ENCODE measurements around the gene ACER3. TPM values are rescaled to one million over a fixed set of nuclear protein-coding genes. Genes with fewer than 3 reads are reported as not detected.
"Not testable (repeated sequence)": the region's sequence is repeated elsewhere in the genome, so short reads cannot be mapped to it uniquely, and the experiment has no call there.

The ACER3 gene
- total and polyA plus RNA-seq, 2 experiments from 2014 or later = 6.2 to 26.5 TPM

GRCh38 chr11:77047007-77047927 is 186.5 kb downstream of the ACER3 start:
- no peaks in the 10 kb centered on the region for H3K79me2 ChIP-seq (replicated peaks; ENCODE audit: insufficient read depth)
- H2AFZ ChIP-seq = no peak overlapping the region
- H3K36me3 ChIP-seq (ENCODE audit: insufficient read depth) = no peaks in the 10 kb centered on the region
- peak overlapping the region; percentile 13; the same call in 1 of the 2 replicates for H3K4me3 ChIP-seq
- peak; percentile 72 for ATAC-seq
- H3K4me2 ChIP-seq = no peak overlapping the region
- no peaks in the 10 kb centered on the region for H3K9me2 ChIP-seq (ENCODE audit: insufficient read depth)
- peaks cover 18% of the 10 kb centered on the region for H3K27me3 Mint-ChIP-seq (ENCODE audit: insufficient read depth, low read depth, poor library complexity)
- H3K27ac ChIP-seq (ENCODE audit: low read depth) = no peak overlapping the region
- no peaks in the 10 kb centered on the region; the same call in 2 of the 3 replicates for H3K36me3 Mint-ChIP-seq (ENCODE audit: low read depth)
- H3K4me3 Mint-ChIP-seq = peak overlapping the region; percentile 1; the same call in 2 of the 3 replicates
- DNase-seq (ENCODE audit: low spot score) = peak; percentile 97
- H3K4me1 ChIP-seq (ENCODE audit: insufficient read depth) = 0 out of 2 replicates have a peak, but pooled peaks cover 5% of the 10 kb centered on the region
- no peaks in the 10 kb centered on the region; the same call in 1 of the 2 replicates for H4K20me1 ChIP-seq (replicated peaks; ENCODE audit: insufficient read depth)
- H3K4me1 Mint-ChIP-seq = peaks cover 9% of the 10 kb centered on the region
- H3K27ac Mint-ChIP-seq = peak overlapping the region; percentile 81; the same call in 1 of the 2 replicates
- H3K27me3 ChIP-seq (ENCODE audit: insufficient read depth) = peaks cover 5% of the 10 kb centered on the region; the same call in 1 of the 2 replicates
- H3K9me3 Mint-ChIP-seq = no peaks in the 10 kb centered on the region; the same call in 2 of the 3 replicates
- peak; percentile 69 to 81 for TF ChIP-seq CTCF (conservative IDR thresholded peaks at IDR 0.05; ENCODE audit: low read depth in 2 of 2)
- no peak for TF ChIP-seq CREB1 (CRISPR knock-in tag; IDR thresholded peaks at IDR 0.05; ENCODE audit: low read depth)
- H3F3A ChIP-seq (replicated peaks; ENCODE audit: low read depth) = no peaks in the 10 kb centered on the region

DNA sequence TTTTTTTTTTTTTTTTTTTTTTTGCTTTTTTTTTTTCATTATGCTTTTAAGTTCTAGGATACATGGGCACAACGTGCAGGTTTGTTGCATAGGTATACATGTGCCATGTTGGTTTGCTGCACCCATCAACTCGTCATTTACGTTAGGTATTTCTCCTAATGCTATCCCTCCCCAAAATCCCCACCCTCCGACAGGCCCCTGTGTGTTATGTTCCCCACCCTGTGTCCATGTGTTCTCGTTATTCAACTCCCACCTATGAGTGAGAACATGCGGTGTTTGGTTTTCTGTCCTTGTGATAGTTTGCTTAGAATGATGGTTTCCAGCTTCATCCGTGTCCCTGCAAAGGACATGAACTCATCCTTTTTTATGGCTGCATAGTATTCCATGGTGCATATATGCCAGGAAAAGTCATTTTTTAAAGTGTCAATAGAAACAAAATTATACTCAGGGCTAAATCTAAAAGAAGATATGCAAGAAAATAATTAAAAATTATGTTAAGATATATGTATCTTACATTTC is 187.3 kb downstream of the ACER3 start:
- not testable (repeated sequence) for H3K4me3 Mint-ChIP-seq; H3K27ac ChIP-seq (ENCODE audit: low read depth); H3K9me3 Mint-ChIP-seq

DNA sequence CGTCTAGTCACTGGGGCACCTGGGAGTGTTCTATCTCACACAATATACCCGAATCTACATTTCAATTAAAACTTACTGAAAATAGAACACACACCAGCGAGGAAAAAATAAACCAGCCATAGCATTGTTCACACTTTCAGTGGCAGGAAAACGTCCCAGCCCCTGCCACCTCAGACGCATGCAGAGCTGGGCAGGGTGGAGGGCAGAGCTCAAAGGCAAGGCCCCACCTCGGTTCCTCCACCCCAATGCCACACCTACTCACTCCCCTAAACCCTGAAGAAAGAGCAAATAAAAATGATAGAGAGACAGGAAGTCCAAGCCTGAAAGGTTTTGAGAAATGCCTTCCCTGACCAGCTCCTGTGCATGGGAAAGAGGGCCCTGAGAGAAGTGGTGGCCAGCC is 188.3 kb downstream of the ACER3 start:
- Histone ChIP-seq H3K36me3 (ENCODE audit: insufficient read depth) (no peaks in the 10 kb centered on the region), H3K9me2 (ENCODE audit: insufficient read depth) (no peaks in the 10 kb centered on the region), H3K27ac (ENCODE audit: low read depth) (no peak overlapping the region), H3K79me2 (replicated peaks; ENCODE audit: insufficient read depth) (no peaks in the 10 kb centered on the region), H3K4me3 (no peak overlapping the region), H3K27me3 (ENCODE audit: insufficient read depth) (peaks cover 5% of the 10 kb centered on the region; the same call in 1 of the 2 replicates), H3F3A (replicated peaks; ENCODE audit: low read depth) (no peaks in the 10 kb centered on the region), H4K20me1 (replicated peaks; ENCODE audit: insufficient read depth) (no peaks in the 10 kb centered on the region; the same call in 1 of the 2 replicates), H3K4me1 (ENCODE audit: insufficient read depth) (0 out of 2 replicates have a peak, but pooled peaks cover 5% of the 10 kb centered on the region), H2AFZ (no peak overlapping the region), H3K4me2 (no peak overlapping the region)
- TF ChIP-seq EZH2 (IDR thresholded peaks at IDR 0.05; ENCODE audit: low read depth, unreplicated experiment) (no peak), JUNB (IDR thresholded peaks at IDR 0.05; ENCODE audit: unreplicated experiment) (no peak)
- no peak overlapping the region for H3K27ac Mint-ChIP-seq
- H3K36me3 Mint-ChIP-seq (ENCODE audit: low read depth) = no peaks in the 10 kb centered on the region; the same call in none of the 3 replicates
- no peak for ATAC-seq
- H3K27me3 Mint-ChIP-seq (ENCODE audit: insufficient read depth, low read depth, poor library complexity) = peaks cover 11% of the 10 kb centered on the region
- H3K9me3 Mint-ChIP-seq = peaks cover 12% of the 10 kb centered on the region
- no peak overlapping the region for H3K4me3 Mint-ChIP-seq
- H3K4me1 Mint-ChIP-seq = peaks cover 5% of the 10 kb centered on the region
- DNase-seq (ENCODE audit: low spot score) = no peak

More for the DNA sequence above, 187.3 kb downstream of the ACER3 start:
- DNase-seq (ENCODE audit: low spot score); H3K9me2 ChIP-seq (ENCODE audit: insufficient read depth); H3K36me3 Mint-ChIP-seq (ENCODE audit: low read depth); H3K36me3 ChIP-seq (ENCODE audit: insufficient read depth); H3K79me2 ChIP-seq (replicated peaks; ENCODE audit: insufficient read depth); H3K4me3 ChIP-seq; H3K4me1 ChIP-seq (ENCODE audit: insufficient read depth); ATAC-seq; H3F3A ChIP-seq (replicated peaks; ENCODE audit: low read depth); H2AFZ ChIP-seq; H4K20me1 ChIP-seq (replicated peaks; ENCODE audit: insufficient read depth); H3K27ac Mint-ChIP-seq; H3K4me1 Mint-ChIP-seq; H3K4me2 ChIP-seq; H3K27me3 ChIP-seq (ENCODE audit: insufficient read depth): not testable (repeated sequence)
- H3K27me3 Mint-ChIP-seq (ENCODE audit: insufficient read depth, low read depth, poor library complexity) = peaks cover 15% of the 10 kb centered on the region
